H1 (cell line): ENCODE results near the gene NUCB1. TPM values are rescaled to one million over a fixed set of nuclear protein-coding genes. Genes with fewer than 3 reads are reported as not detected.
A peak's percentile ranks its signal among the peaks of the same experiment; 100 is the strongest.

Source experiments
- CTCF ChIA-PET: fragments of 300-600 bp; sonication (Branson Sonifier 250); formaldehyde crosslinking; loops from one replicate; lab custom pipeline; 2021; ENCODE audit not compliant: partially characterized antibody; lab: Charles Lee
- POLR2A ChIA-PET: fragments of 300-600 bp; sonication (Branson Sonifier 250); formaldehyde crosslinking; loops from one replicate; lab custom pipeline; 2021; ENCODE audit warnings: inconsistent platforms; ENCODE audit not compliant: partially characterized antibody; lab: Charles Lee
- DNase-seq, 2 experiments: peaks; one replicate each; pipeline versions ENCODE4 v3.0.0 to v3.0.0-alpha.2; 2010 to 2022; ENCODE audit warnings: low spot score in 2 of 2, low read depth in 1 of 2, mixed read lengths in 1 of 2
- FAIRE-seq: peaks from 2 replicates; lab custom pipeline; 2011; peaks lifted over from hg19 to GRCh38; lab: Jason Lieb, UNC
- H2AFZ ChIP-seq: 2 replicates; pipeline ENCODE4 v1.8.1; 2012; ENCODE audit warnings: low read length, inconsistent platforms
- H2AK5ac ChIP-seq: 2 replicates; pipeline ENCODE4 v1.6.1; 2013; ENCODE audit warnings: low read depth, low read length
- H2BK120ac ChIP-seq: replicated peaks from 2 replicates; pipeline ENCODE3; 2013; ENCODE audit warnings: low read depth, low read length, inconsistent platforms
- H2BK12ac ChIP-seq: 2 replicates; pipeline ENCODE4 v1.6.1; 2013; ENCODE audit warnings: low read depth, low read length
- H2BK15ac ChIP-seq: 2 replicates; pipeline ENCODE4 v1.6.1; 2013; ENCODE audit warnings: low read length
- H2BK20ac ChIP-seq: 2 replicates; pipeline ENCODE4 v1.6.1; 2013; ENCODE audit warnings: low read length
- H2BK5ac ChIP-seq: 2 replicates; pipeline ENCODE4 v1.6.1; 2013; ENCODE audit warnings: low read depth, low read length
- H3K14ac ChIP-seq: 2 replicates; pipeline ENCODE4 v1.6.1; 2013; ENCODE audit warnings: inconsistent platforms; ENCODE audit not compliant: insufficient read length
- H3K18ac ChIP-seq: 2 replicates; pipeline ENCODE4 v1.6.1; 2013; ENCODE audit warnings: low read length; ENCODE audit errors: extremely low read depth
- H3K23ac ChIP-seq: 2 replicates; pipeline ENCODE4 v1.6.1; 2013; ENCODE audit warnings: inconsistent platforms; ENCODE audit not compliant: insufficient read length
- H3K23me2 ChIP-seq: 2 replicates; pipeline ENCODE4 v1.6.1; 2013; ENCODE audit warnings: low read depth, low read length
- H3K27ac ChIP-seq: 2 replicates; pipeline ENCODE4 v1.6.1; 2011; ENCODE audit warnings: low read depth, low read length, inconsistent platforms
- H3K27me3 ChIP-seq, 4 experiments: replicated peaks in 1 of 4; 1 replicate in 1 of 4; 2 replicates in 3 of 4; pipeline versions ENCODE4 v1.6.1 to v1.8.1; 2011 to 2013; ENCODE audit warnings: low read length in 3 of 4, mild to moderate bottlenecking in 3 of 4, inconsistent platforms in 2 of 4, mixed read lengths in 2 of 4, moderate library complexity in 1 of 4; ENCODE audit not compliant: control insufficient read depth in 3 of 4, insufficient read depth in 3 of 4; ENCODE audit errors: extremely low read depth in 1 of 4
- H3K36me3 ChIP-seq, 4 experiments: 2 replicates each; pipeline versions ENCODE4 v1.6.1 to v1.8.1; 2011 to 2013; ENCODE audit warnings: mild to moderate bottlenecking in 4 of 4, low read length in 3 of 4, moderate library complexity in 2 of 4, control low read depth in 1 of 4, inconsistent platforms in 1 of 4; ENCODE audit not compliant: insufficient read depth in 4 of 4, control insufficient read depth in 2 of 4
- H3K4ac ChIP-seq: replicated peaks from 2 replicates; pipeline ENCODE3; 2013; ENCODE audit warnings: low read length, low read depth, mixed read lengths, inconsistent platforms; ENCODE audit not compliant: insufficient read length
- H3K4me1 ChIP-seq, 4 experiments: replicated peaks in 1 of 4; 1 replicate in 1 of 4; 2 replicates in 3 of 4; pipeline versions ENCODE4 v1.6.1 to v1.8.1; 2011 to 2013; ENCODE audit warnings: low read length in 3 of 4, inconsistent platforms in 2 of 4, mixed read lengths in 1 of 4; ENCODE audit not compliant: insufficient read depth in 4 of 4, control insufficient read depth in 3 of 4
- H3K4me2 ChIP-seq, 2 experiments: 2 replicates each; pipeline versions ENCODE4 v1.6.1 to v1.8.1; 2011 to 2013; ENCODE audit warnings: low read depth in 2 of 2, low read length in 2 of 2, control low read depth in 1 of 2, inconsistent platforms in 1 of 2, mild to moderate bottlenecking in 1 of 2; ENCODE audit not compliant: insufficient read depth in 1 of 2
- H3K4me3 ChIP-seq, 4 experiments: fragments of 200-600, 300-600 bp in 1 of 4; sonication (generic), shearing (Covaris generic), sonication (Bioruptor Twin) in 1 of 4; 2 replicates each; pipeline versions ENCODE4 v1.5.1 to v1.8.1; 2011 to 2016; ENCODE audit warnings: low read length in 4 of 4, low read depth in 3 of 4, control low read depth in 2 of 4, inconsistent platforms in 2 of 4, mild to moderate bottlenecking in 2 of 4, mixed read lengths in 1 of 4, moderate library complexity in 1 of 4; ENCODE audit not compliant: insufficient read depth in 2 of 4; ENCODE audit errors: extremely low read depth in 1 of 4
- H3K56ac ChIP-seq: replicated peaks from 2 replicates; pipeline ENCODE3; 2013; ENCODE audit warnings: low read depth, mild to moderate bottlenecking, mixed read lengths, low read length, inconsistent platforms; ENCODE audit not compliant: insufficient read length
- H3K79me1 ChIP-seq: 2 replicates; pipeline ENCODE4 v1.6.1; 2013; ENCODE audit warnings: low read depth, low read length, control low read depth
- H3K79me2 ChIP-seq, 2 experiments: 2 replicates each; pipeline versions ENCODE4 v1.6.1 to v1.8.1; 2012 to 2013; ENCODE audit warnings: low read length in 2 of 2, mild to moderate bottlenecking in 2 of 2, inconsistent platforms in 1 of 2; ENCODE audit not compliant: insufficient read depth in 2 of 2, control insufficient read depth in 1 of 2
- H3K9ac ChIP-seq, 4 experiments: replicated peaks in 1 of 4; 1 replicate in 1 of 4; 2 replicates in 3 of 4; pipeline versions ENCODE4 v1.6.1 to v1.8.1; 2011 to 2013; ENCODE audit warnings: low read depth in 3 of 4, low read length in 3 of 4, control low read depth in 2 of 4, mild to moderate bottlenecking in 2 of 4, moderate library complexity in 2 of 4, inconsistent platforms in 1 of 4; ENCODE audit errors: extremely low read depth in 1 of 4
- H3K9me3 ChIP-seq, 2 experiments: 2 replicates each; pipeline versions ENCODE4 v1.6.1 to v1.8.1; 2012 to 2013; ENCODE audit warnings: mild to moderate bottlenecking in 2 of 2, moderate library complexity in 2 of 2, control low read depth in 1 of 2, inconsistent platforms in 1 of 2, low read depth in 1 of 2, low read length in 1 of 2, mixed read lengths in 1 of 2; ENCODE audit not compliant: insufficient read depth in 2 of 2
- H4K20me1 ChIP-seq, 2 experiments: replicated peaks in 1 of 2; 2 replicates each; pipeline versions ENCODE3 to v1.8.1; 2011 to 2013; ENCODE audit warnings: inconsistent platforms in 2 of 2, low read length in 2 of 2, mild to moderate bottlenecking in 1 of 2; ENCODE audit not compliant: insufficient read depth in 2 of 2, control insufficient read depth in 1 of 2
- H4K5ac ChIP-seq: 2 replicates; pipeline ENCODE4 v1.6.1; 2013; ENCODE audit warnings: low read length, low read depth, mixed read lengths, inconsistent platforms; ENCODE audit not compliant: insufficient read length
- H4K8ac ChIP-seq: 2 replicates; pipeline ENCODE4 v1.8.0; 2013; ENCODE audit warnings: mild to moderate bottlenecking, moderate library complexity, low read length, inconsistent platforms; ENCODE audit not compliant: insufficient read depth; ENCODE audit errors: extremely low read depth
- H4K91ac ChIP-seq: replicated peaks from 2 replicates; pipeline ENCODE3; 2013; ENCODE audit warnings: low read length, mixed read lengths, inconsistent platforms; ENCODE audit not compliant: insufficient read length
- ATF3 ChIP-seq: IDR thresholded peaks from 2 replicates; pipeline ENCODE4 v1.6.1; 2011; ENCODE audit warnings: low read depth, mild to moderate bottlenecking, low read length; ENCODE audit not compliant: insufficient read depth
- BACH1 ChIP-seq: IDR thresholded peaks from 2 replicates; pipeline ENCODE4 v1.6.1; 2012; ENCODE audit warnings: low read length, improper control_type of control experiment
- WGBS, 2 experiments: shearing (Covaris generic) in 1 of 2; methylation state at CpG; one replicate each; pipeline versions ENCODE4 v1.1.6 to v1.1.7; 2013 to 2015; ENCODE audit warnings: low lambda C conversion rate in 2 of 2, mixed read lengths in 2 of 2, inconsistent platforms in 1 of 2, low coverage in 1 of 2, missing lambda C conversion rate in 1 of 2; ENCODE audit not compliant: insufficient replicate concordance in 2 of 2, insufficient coverage in 1 of 2, insufficient read length in 1 of 2; ENCODE audit errors: extremely low coverage in 1 of 2, missing lambda C conversion rate in 1 of 2; 5-methylcytosine and 5-hydroxymethylcytosine counted together
- polyA plus RNA-seq, 7 experiments: library from polyadenylated mRNA; depleted of rRNA in 3 of 7; stranded (reverse) in 5 of 7; unstranded in 2 of 7; fragments of >200 nt in 5 of 7; fragments of 200-250 nt in 2 of 7; gene quantifications; 1 replicate in 5 of 7; 2 replicates in 1 of 7; 4 replicates in 1 of 7; pipeline versions ENCODE4 v1.2.1 to v1.2.3, GENCODE V29; 2011 to 2013; ENCODE audit warnings: missing spikeins in 2 of 7, mixed read lengths in 2 of 7
- total RNA-seq: library from RNA; stranded (reverse); fragmentation: NEBNext Ultra II Directional; extraction: Animal tissue kit (Norgen Biotek cat#: 25700); gene quantifications from 2 replicates; pipeline ENCODE4 v1.2.1, GENCODE V29; 2021

Gene NUCB1
- total and polyA plus RNA-seq, 2 of the 8 experiments (the other 6 are each of a cell fraction or from before 2014, with no cell fraction given) = 111 to 121 TPM

- no peak overlapping the region for H3K9ac ChIP-seq
- peak overlapping the region; percentile 48; the same call in 1 of the 2 replicates for H2AK5ac ChIP-seq
- no peaks in the 10 kb centered on the region; a peak in 1 of 8 replicates for H3K36me3 ChIP-seq
- H4K20me1 ChIP-seq = no peaks in the 10 kb centered on the region
- CTCF ChIA-PET = interaction anchor here (0.7 kb wide), 1 partner anchor 16 kb away, joined by 3 read pairs; no protein-coding TSS in a partner anchor
- no peaks in the 10 kb centered on the region for H3K9me3 ChIP-seq
- H2BK15ac ChIP-seq = no peak overlapping the region
- H2BK5ac ChIP-seq = no peak overlapping the region
- H2AFZ ChIP-seq = no peak overlapping the region
- H4K5ac ChIP-seq = no peak overlapping the region
- no peak overlapping the region for H2BK12ac ChIP-seq
- no peak overlapping the region; the same call in 1 of the 2 replicates for H3K18ac ChIP-seq
- no peak overlapping the region for H4K8ac ChIP-seq
- H2BK20ac ChIP-seq = no peak overlapping the region
- no peak overlapping the region for H3K27ac ChIP-seq
- H3K4me2 ChIP-seq = no peak overlapping the region
- TF ChIP-seq ATF3 (no peak), BACH1 (0 out of 2 replicates have a peak, but pooled peaks have one; percentile 48)
- 86% methylated on average over 4 of the region's 4 CpGs; no CpG with 5 or more reads in 1 of the 2 experiments for WGBS, 2 experiments
- no peaks in the 10 kb centered on the region for H3K27me3 ChIP-seq
- no peak overlapping the region for H4K91ac ChIP-seq
- no peaks in the 10 kb centered on the region for H3K79me1 ChIP-seq
- DNase-seq = no peak
- no peak overlapping the region for H2BK120ac ChIP-seq
- no peak overlapping the region for H3K4me3 ChIP-seq
- H3K4me1 ChIP-seq = peaks cover 0 to 3% (median 0%) of the 10 kb centered on the region in 4 experiments; a peak in 1 of 7 replicates
- H3K79me2 ChIP-seq = no peaks in the 10 kb centered on the region
- H3K23me2 ChIP-seq = peaks cover under 1% of the 10 kb centered on the region; the same call in 1 of the 2 replicates
- FAIRE-seq = no peak
- no peak overlapping the region for H3K4ac ChIP-seq
- H3K56ac ChIP-seq = no peak overlapping the region
- H3K23ac ChIP-seq = no peak overlapping the region
- H3K14ac ChIP-seq = no peak overlapping the region
- POLR2A ChIA-PET = no interaction called here
Measured at GRCh38 chr19:48890551-48890950, 9.6 kb upstream of the NUCB1 start.
